ENCODE data around the gene PEAR1.

Gene PEAR1

GRCh38 chr1:156889802-156890580 lies 3.5 kb upstream of the PEAR1 start:
- no peak overlapping the region for H3K4me3 ChIP-seq (ENCODE audit: low read depth, low read length)
- TF ChIP-seq, protein P1, sequence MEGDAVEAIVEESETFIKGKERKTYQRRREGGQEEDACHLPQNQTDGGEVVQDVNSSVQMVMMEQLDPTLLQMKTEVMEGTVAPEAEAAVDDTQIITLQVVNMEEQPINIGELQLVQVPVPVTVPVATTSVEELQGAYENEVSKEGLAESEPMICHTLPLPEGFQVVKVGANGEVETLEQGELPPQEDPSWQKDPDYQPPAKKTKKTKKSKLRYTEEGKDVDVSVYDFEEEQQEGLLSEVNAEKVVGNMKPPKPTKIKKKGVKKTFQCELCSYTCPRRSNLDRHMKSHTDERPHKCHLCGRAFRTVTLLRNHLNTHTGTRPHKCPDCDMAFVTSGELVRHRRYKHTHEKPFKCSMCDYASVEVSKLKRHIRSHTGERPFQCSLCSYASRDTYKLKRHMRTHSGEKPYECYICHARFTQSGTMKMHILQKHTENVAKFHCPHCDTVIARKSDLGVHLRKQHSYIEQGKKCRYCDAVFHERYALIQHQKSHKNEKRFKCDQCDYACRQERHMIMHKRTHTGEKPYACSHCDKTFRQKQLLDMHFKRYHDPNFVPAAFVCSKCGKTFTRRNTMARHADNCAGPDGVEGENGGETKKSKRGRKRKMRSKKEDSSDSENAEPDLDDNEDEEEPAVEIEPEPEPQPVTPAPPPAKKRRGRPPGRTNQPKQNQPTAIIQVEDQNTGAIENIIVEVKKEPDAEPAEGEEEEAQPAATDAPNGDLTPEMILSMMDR (IDR thresholded peaks at IDR 0.05; ENCODE audit: low read depth, low read length) = peak; percentile 76

DNA sequence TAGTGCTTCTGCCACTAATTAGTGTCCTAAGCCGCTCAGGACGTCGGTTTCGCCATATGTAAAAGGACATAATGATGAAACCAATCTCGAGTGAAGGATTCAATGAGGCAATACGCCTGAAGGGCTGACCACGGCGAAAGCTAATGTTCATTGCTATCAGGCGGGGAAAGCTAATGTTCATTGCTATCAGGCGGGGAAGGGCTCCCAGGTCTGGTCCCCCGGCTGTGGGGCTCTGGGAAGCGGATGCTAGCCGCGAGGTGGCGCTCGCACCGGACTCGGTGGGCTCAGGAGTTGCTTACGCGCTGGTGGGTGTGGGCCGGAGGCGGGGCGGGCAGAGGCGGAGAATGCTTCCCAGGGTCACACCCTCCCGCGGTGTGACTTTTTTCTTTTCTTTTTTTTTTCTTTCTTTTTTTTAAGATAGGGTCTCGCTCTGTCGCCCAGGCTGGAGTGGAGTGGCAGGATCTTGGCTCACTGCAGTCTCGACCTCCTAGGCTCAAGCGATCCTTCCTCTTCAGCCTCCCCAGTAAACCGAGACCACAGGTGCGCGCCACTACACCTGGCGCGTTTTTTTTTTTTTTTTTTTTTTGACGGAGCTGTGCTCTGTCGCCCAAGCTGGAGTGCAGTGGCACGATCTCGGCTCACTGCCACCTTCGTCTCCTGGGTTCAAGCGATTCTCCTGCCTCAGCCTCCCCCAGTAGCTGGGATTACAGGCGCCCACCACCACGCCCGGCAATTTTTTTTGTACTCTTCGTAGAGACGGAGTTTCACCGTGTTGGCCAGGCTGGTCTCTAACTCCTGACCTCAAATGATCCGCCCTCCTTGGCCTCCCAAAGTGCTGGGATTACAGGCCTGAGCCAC lies 1.1 kb upstream of the PEAR1 start:
- TF ChIP-seq, protein P1 (IDR thresholded peaks at IDR 0.05; ENCODE audit: low read depth, low read length) = peak; percentile 75
- H3K4me3 ChIP-seq (ENCODE audit: low read depth, low read length) = peak overlapping the region; percentile 80

DNA sequence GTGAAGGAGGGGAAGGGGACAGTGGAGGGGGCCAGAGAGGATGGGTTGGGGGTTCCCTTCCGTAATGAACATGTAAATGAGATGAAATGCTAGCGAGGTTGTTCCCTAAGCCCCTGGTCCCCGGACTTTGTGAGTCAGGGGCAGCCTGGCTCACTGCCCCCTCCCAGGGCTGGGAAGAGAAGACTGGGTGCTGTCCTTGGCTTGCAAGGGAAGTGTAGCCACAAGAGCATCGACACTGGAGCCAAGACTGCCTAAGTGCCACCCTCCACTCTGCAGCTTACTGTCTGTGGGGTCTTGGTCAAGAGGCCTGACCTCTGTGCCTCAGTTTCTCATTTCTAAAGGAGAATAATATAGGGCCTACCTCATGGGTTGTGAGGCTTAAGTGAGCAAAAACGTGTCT lies 483 bp downstream of the PEAR1 start:
- peak overlapping the region; percentile 80 for H3K4me3 ChIP-seq (ENCODE audit: low read depth, low read length)

GRCh38 chr1:156894711-156895454 lies 1.4 kb downstream of the PEAR1 start:
- TF ChIP-seq, protein P1 (IDR thresholded peaks at IDR 0.05; ENCODE audit: low read depth, low read length) = no peak
- H3K4me3 ChIP-seq (ENCODE audit: low read depth, low read length) = peak overlapping the region; percentile 80

More for the DNA sequence above, 483 bp downstream of the PEAR1 start:
- TF ChIP-seq, protein P1 (IDR thresholded peaks at IDR 0.05; ENCODE audit: low read depth, low read length) = no peak

DNA sequence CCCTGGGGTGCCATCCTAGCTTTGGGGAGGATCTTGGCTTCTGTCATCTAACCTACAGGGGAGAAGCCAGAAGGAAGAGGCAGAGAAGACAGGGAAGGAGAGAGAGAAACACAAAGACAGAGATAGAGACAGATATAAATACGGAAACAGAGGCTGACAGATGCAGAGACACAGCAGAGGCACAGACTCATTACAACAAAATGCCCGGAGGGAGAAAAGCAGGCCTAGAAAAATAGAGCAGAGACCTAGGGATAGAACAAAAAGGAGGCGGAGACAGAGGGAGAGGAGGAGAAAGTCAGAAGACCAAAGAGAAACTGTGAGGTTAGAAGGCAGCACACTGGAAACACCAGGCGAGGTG lies 1.9 kb downstream of the PEAR1 start:
- peak overlapping the region; percentile 80 for H3K4me3 ChIP-seq (ENCODE audit: low read depth, low read length)
- TF ChIP-seq, protein P1 (IDR thresholded peaks at IDR 0.05; ENCODE audit: low read depth, low read length) = no peak

DNA sequence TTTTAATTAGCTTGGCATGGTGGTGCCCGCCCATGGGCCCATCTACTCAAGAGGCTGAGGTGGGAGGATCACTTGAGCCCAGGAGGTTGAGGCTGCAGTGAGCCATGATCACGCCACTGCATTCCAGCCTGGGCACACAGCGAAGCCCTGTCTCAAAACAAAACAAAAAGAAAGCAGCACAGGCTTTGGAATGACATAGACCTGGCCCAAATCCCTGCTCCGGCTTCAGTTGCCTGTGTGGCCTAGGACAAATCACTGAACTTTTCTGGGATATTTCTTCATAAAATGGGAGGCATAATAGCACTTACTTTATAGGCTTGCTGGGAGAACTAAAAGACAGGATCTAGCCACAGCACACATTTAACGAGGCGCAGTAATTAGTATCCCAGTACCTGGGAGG lies 2.4 kb downstream of the PEAR1 start:
- peak overlapping the region; percentile 17; the same call in 1 of the 2 replicates for H3K4me3 ChIP-seq (ENCODE audit: low read depth, low read length)
- TF ChIP-seq, protein P1 (IDR thresholded peaks at IDR 0.05; ENCODE audit: low read depth, low read length) = no peak

Measured in WI38 (cell line).